Neural cell (in vitro differentiated cells): ENCODE measurements around the gene BCL2L15.

Experiments used
- POLR2AphosphoS5 ChIP-seq: IDR thresholded peaks from 2 replicates; pipeline ENCODE4 v1.6.1; 2012
- RAD21 ChIP-seq: fragments of 450-650 bp; conservative IDR thresholded peaks from 2 replicates; pipeline ENCODE4 v1.6.1; 2014; ENCODE audit warnings: antibody characterized with exemption, mild to moderate bottlenecking, moderate library complexity

DNA sequence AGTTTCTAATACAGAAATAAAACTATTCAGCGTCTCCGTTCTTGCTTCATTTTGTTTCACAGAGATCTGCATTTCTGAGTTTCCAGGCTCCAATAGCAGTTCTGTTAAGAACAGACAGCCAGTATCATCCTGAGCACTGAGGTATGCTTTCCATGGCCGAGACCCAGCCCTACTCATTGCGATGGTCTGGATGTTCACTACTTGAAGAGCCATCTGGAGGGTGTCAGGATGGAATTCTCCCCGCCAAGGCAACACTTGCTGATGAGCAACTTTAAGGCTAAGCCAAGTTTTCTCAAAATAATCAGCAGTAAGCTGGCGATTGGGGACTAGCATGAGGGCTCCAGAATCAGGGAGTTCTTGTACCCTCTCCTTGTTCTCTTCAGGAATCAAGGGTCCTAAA is 7.7 kb upstream of the BCL2L15 start:
- TF ChIP-seq RAD21 (no peak), POLR2AphosphoS5 (no peak)
